Measurements from ENCODE around the gene ICAM4.

ICAM4 gene

DNA sequence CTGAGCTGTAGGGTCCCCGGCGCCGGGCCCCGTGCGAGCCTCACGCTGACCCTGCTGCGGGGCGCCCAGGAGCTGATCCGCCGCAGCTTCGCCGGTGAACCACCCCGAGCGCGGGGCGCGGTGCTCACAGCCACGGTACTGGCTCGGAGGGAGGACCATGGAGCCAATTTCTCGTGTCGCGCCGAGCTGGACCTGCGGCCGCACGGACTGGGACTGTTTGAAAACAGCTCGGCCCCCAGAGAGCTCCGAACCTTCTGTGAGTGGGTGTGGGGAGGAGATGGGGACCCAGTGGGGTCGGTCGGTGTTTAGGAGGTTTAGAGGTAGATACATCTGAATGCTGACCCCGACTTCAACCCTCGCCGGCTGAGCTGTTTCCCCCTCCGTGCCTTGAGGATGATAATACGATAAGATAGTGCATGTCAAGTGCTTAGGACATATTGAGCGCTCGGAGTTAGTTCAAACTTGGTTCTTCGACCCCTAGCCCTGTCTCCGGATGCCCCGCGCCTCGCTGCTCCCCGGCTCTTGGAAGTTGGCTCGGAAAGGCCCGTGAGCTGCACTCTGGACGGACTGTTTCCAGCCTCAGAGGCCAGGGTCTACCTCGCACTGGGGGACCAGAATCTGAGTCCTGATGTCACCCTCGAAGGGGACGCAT, 4.9 kb downstream of the ICAM4 start:
- DNase-seq (ENCODE audit: low spot score), result no peak

DNA sequence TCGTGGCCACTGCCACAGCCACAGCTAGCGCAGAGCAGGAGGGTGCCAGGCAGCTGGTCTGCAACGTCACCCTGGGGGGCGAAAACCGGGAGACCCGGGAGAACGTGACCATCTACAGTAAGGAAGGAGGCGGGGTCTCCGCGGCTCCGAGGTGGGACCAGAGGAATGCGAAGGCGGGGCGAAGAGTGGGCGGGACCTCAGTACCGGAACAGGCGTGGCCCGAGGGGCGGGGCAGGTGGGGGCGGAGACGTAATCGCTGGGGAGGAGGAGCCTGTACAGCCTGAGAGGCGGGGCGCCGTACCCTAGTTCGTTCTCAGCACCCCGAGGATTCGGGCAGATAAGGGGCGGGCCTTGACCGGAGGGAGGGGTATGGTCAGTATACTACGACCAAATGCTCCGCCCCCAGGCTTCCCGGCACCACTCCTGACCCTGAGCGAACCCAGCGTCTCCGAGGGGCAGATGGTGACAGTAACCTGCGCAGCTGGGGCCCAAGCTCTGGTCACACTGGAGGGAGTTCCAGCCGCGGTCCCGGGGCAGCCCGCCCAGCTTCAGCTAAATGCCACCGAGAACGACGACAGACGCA, 5.5 kb downstream of the ICAM4 start:
- peak; percentile 74 for DNase-seq (ENCODE audit: low spot score)

DNA sequence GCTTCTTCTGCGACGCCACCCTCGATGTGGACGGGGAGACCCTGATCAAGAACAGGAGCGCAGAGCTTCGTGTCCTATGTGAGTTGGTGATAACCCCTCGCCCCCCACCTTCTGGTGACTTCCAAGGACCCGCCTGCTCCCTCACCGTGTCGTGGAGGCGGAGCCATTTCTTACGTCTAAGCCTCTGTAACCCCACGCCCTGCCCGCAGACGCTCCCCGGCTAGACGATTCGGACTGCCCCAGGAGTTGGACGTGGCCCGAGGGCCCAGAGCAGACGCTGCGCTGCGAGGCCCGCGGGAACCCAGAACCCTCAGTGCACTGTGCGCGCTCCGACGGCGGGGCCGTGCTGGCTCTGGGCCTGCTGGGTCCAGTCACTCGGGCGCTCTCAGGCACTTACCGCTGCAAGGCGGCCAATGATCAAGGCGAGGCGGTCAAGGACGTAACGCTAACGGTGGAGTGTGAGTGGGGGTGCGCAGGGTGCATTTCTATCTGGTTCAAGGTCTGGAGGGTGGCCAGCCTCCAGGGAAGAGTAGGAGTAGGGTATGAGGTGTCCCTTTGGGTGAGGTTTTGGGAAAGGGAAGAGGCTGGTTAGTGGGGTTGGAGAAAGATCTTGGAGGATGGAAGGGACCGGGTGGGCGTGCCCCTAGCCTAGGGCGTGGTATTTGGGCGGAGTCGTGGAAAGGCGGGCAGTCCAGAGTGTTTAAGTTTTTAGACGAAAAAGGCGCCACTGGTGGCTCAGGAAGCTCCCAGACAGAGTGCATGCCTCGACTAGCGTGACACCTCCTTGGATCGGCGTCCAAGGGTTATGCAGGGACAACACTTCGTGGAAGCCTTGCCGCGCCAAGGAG, 6.3 kb downstream of the ICAM4 start:
- no peak for DNase-seq (ENCODE audit: low spot score)

DNA sequence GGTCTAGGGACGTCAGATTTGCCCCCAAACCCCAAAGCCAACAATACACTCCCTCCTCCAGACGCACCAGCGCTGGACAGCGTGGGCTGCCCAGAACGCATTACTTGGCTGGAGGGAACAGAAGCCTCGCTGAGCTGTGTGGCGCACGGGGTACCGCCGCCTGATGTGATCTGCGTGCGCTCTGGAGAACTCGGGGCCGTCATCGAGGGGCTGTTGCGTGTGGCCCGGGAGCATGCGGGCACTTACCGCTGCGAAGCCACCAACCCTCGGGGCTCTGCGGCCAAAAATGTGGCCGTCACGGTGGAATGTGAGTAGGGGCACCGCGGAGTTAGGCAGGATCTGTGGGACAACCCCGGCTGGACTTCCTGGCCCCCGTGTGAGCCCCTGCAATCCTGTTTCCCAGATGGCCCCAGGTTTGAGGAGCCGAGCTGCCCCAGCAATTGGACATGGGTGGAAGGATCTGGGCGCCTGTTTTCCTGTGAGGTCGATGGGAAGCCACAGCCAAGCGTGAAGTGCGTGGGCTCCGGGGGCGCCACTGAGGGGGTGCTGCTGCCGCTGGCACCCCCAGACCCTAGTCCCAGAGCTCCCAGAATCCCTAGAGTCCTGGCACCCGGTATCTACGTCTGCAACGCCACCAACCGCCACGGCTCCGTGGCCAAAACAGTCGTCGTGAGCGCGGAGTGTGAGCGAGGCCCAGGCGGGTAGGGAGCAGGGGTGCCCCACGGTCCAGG, 7.0 kb downstream of the ICAM4 start:
- DNase-seq (ENCODE audit: low spot score), result no peak

DNA sequence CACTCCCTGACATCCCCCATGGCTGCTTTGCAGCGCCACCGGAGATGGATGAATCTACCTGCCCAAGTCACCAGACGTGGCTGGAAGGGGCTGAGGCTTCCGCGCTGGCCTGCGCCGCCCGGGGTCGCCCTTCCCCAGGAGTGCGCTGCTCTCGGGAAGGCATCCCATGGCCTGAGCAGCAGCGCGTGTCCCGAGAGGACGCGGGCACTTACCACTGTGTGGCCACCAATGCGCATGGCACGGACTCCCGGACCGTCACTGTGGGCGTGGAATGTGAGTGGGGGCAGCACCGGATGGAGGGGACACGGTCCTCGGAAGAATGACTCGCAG, 7.6 kb downstream of the ICAM4 start:
- no peak for DNase-seq (ENCODE audit: low spot score)

DNA sequence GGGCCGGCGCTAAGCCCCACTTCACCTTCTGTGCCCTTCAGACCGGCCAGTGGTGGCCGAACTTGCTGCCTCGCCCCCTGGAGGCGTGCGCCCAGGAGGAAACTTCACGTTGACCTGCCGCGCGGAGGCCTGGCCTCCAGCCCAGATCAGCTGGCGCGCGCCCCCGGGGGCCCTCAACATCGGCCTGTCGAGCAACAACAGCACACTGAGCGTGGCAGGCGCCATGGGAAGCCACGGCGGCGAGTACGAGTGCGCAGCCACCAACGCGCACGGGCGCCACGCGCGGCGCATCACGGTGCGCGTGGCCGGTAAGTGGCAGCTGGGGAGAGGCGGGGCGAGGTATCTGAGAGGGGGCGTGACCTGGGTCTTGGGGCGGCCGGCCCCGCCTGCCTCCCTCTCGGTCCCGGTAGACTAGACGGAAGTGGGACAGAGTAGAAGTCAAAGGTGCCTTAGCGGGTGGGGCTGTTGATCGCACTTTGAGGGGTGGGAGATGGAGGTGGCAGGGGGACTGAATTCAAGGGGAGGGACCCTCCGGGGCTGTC, 8.6 kb downstream of the ICAM4 start:
- DNase-seq (ENCODE audit: low spot score), result no peak

DNA sequence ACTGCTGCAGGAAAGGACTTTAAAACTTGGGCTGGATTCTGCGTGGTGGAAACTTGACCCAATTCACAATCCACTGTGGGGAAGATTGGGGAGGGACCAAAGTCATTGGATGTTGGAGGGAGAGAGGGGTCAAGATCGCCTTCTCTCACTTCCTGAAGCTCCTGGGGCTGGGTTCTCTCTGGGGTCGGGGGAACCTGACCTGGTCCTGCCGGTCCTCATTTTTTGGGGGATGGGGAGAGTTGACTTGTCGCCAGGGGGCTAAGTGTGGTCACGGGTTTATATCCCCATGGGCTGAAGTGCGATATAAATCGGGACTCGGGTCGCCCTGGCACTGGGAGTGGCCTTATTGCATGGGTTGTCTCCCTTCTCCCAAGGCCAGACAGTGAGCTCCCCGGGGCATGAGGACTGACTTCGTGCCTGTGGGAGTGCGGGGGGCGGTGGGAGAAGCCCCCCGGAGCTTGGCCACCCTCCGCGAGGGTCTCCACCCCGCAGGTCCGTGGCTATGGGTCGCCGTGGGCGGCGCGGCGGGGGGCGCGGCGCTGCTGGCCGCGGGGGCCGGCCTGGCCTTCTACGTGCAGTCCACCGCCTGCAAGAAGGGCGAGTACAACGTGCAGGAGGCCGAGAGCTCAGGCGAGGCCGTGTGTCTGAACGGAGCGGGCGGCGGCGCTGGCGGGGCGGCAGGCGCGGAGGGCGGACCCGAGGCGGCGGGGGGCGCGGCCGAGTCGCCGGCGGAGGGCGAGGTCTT, 9.3 kb downstream of the ICAM4 start:
- no peak for DNase-seq (ENCODE audit: low spot score)

DNA sequence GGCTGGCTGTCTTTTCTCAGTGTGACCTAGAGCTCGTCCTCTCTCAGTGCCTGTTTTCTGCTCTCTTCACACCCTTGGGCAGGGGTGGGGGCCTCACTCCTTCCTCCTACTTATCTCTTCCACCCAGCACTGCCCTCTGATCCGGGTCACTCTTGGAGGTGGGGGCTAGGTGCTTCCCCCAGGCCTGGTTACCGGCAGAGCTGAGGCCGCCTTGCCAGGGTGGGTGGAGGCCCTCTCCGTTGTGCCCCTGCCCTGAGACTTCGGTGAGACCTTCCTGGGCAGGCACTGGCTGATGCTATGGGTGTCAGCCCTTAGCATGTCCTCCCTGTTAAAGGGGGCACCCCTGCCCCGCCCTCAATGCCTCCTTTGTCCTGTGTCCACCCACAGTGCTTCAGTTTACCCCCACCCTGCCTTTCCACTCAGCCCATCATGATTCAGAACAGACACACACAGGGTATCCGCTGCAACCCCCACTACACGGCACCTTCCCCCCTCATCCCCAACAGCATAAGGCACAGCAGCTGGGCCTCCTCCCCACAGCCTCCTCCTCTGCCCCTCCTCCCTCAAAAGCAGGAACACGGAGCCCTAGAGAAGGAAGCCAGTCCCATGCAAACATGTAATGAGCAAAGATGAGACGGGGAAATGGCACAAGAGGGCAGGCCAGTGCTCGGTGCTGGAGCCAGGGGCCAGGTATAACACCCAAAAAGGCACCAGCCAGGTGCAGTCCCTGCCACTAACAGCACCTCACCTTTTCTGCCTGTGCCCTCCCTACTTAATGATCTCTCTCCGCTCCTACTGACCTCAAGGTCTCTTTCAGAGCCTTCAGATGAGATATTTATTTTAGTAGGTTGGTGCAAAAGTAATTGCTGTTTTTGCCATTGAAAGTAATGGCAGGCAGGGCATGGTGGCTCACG, 13.0 kb downstream of the ICAM4 start:
- DNase-seq (ENCODE audit: low spot score), result no peak

DNA sequence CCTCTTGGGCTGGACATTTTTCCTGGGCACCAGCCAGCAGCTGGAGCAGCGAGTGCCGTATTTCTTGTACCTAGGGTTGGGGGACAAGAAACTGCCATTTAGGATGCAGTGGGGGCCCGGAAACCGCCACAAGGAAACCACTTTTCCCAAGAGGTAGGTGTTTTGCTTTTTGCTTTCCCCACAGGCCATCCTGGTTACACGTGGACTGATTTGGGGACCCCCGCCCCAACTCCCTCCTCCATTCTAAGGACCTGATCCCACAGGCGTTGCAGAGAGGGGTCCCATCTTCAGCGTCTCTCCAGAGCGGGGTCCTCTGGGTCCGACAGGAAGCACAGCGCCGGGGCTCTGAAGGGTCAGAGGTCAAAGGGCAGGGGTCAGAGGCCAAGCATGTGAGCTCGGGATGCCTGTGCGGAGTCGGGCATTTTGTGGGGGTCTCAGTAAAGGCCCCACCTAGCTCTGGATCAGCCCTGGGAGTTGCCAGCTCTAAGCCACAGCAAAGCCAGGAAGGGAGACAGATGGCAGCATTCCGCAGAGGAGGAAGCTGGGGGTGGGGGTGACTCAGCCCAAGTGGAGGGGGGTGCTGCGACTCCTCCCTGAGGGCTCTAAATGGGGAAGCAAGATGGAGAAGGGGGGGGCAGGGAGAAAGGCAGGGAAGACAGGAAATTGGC, 18.5 kb downstream of the ICAM4 start:
- DNase-seq (ENCODE audit: low spot score), result no peak

DNA sequence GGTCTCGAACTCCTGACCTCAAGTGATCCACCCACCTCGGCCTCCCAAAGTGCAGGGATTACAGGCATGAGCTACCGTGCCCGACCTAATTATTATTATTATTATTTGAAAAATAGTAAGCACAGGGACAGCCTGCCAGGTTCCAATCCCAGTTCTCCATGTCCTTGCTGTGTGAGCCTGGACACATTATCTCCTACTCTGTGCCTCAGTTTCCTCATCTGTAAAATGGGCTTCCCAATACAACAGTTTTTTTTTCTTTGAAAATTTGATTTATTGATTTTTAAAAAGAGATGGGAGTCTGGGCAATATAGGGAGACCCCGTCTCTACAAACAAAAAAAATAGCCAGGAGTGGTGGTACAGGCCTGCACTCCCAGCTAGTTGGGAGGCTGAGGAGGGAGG, 19.6 kb downstream of the ICAM4 start:
- DNase-seq (ENCODE audit: low spot score), result no peak

DNA sequence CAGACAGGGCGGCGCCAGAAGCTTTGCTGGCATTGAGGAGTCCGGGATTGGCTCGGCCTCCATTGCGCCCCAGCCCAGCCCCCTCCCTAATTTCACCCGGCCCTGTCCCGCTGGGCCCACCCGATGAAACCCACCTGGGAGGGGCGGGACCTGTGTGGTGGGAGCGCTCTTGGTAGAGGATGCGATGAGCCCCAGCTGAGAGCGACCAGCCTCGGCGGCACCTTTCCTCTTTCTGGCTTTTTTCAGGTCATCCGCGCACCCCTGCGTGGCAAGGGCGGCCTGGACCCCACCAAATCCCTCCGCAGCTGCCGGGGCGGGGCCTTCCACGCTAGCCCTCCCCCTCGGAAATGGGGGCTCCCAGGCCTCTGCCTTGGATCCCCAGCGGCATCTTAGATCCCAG, 22.7 kb downstream of the ICAM4 start, which contains the start of gene ZGLP1:
TSS of gene ZGLP1 (minus strand) at position 393 of the 400 bp plus-strand sequence.
- DNase-seq (ENCODE audit: low spot score), result no peak

DNA sequence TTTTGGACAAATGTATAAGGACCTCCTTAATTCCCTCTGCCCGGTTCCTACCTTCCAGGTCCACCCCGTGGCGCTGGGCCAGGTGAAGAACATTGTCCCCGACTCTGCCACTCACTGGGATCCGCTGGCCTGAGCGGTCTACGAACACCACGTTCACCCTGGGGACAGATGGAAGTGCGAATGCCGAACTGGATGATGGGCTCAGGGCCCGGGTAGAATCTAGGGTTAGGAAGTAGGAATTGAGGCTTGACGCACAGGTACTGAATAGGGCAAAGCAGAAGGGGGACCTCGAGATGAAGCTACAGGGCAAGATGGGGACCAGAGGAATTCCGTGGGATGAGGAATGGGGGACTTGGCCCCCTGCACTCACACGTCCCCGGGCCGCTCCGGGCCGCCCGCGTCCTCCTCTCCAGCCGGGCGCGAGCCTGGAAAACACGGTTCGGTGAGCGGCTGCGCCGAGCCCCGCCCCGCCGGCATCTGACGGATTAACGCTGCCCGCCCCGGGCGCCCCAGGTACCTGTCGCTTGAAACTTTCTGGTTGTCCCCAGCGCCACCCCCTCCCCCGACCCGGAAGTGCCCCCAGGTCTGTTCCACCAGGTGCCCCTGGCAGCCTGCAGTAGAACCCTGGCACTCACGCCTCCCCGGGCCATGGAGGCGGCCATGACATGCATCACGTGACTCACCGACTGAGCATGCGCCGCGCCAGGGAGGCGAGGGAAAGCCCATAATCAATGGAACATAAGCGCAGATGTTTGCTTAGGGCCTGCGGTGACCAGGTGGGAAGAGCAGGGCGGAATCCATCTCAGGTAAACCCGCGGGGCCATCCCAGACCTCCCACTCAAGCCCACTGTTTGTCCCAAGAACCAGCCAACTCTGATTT, 28.8 kb downstream of the ICAM4 start, which contains the start of gene FDX2:
TSS of gene FDX2 (minus strand) at position 681 of the 880 bp plus-strand sequence. CDS start at position 662, 19 bp downstream.
- DNase-seq (ENCODE audit: low spot score), result peak; percentile 89

DNA sequence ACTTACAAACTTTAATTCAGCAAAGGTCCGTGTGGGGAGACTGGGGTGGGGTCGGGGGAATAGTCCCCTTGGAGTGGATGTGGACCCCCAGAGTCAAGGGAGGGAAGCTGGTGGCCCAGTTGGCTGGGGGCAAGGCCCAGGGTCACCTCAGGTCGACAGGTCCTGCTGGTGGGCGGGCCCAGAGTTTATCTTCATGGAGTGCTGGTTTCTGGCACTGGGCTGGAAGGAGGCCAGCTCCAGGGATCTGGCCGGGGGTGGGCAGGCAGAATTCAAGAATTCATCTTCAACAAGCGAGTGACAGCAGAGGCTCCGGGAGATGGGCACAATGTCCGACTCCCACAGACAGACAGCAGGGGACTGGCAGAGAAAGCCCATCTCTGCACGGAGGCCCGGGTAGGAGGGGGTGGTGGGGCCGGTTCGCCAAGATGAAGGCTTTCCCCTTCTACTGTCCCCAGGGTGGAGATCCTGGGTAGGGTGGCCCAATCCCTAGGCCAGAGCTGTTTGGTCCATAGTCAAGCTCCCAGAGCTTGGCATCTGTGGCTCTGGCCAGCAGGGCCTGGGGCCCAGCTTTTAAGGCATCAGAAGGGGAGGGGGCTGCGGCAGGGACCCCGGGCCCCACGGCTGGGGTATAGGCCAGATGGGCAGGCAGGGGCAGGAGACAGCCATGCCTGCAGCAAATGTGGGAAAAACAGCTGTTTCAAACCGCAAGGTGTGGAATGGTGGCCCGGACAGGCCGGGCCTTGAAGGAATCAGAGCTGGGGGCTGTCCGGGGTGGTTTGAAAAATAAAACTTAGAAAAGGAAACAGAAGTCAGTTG, 29.7 kb downstream of the ICAM4 start:
- no peak for DNase-seq (ENCODE audit: low spot score)

DNA sequence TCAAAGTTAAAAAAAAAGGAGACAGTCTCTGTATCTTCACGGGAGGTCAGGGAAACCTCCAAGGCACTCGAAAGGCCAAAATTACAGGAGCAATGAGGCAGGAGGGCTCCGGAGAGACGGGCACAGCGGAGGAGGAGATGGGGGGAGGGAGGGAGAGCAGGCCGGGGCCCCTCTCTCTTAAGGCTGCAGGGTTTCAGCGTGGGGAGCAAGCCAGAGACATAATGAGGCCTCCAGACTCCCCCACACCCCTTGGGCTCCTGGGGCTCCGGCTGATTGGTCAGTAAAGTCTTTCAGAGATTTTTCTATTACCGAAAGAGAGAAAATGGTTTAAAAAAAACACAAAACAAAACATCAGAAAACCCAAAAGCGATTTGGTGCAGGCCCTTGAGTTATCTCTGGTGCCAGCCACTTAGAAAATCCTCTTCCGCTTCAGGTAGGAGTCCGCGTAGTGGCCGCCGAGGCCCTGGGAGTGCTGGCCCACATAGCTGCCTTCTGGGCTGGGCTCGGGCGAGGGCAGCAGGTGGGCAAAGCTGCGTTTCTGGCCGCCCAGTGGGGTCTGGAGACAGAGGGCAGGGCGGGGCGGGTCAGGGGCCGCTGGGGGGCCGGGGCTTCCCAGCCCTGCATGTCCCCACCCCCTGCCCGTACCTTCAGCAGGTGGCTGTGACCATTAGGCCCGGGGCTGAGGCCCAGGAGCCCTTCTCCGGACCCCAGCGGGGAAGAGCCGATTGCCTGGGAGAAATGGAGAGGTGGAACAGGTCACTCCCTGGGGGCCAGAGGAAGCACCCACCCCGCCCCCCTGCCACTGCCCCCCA, 30.5 kb downstream of the ICAM4 start:
- no peak for DNase-seq (ENCODE audit: low spot score)

DNA sequence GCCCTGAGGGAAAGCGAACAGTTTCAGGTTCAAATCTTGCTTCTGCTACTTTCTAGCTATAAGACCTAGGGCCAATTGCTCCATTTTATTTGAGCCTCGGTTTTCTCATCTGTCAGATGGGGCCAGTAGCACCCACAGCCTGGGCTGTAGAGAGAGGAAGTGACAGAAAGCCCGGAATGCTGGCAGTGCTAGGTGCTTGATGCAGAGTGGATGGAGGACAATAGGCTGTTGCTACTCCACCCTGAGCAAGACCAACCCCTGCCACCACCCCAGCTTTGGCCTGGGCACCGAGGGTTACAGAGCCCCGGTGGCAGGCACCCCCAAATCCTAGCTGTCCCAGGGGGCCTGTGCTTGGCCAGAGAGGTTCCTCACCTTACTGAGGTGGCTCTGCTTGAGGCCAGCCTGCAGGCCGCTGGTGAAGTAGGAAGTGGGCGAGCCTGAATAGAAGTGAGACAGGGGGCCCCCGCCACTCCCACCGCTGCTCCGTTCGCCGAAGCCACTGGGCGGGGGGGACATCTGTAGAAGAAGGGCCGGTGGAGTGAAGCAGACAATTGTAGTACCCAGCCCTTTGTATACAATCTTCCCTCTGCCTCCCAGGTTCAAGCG, 31.2 kb downstream of the ICAM4 start:
- no peak for DNase-seq (ENCODE audit: low spot score)

DNA sequence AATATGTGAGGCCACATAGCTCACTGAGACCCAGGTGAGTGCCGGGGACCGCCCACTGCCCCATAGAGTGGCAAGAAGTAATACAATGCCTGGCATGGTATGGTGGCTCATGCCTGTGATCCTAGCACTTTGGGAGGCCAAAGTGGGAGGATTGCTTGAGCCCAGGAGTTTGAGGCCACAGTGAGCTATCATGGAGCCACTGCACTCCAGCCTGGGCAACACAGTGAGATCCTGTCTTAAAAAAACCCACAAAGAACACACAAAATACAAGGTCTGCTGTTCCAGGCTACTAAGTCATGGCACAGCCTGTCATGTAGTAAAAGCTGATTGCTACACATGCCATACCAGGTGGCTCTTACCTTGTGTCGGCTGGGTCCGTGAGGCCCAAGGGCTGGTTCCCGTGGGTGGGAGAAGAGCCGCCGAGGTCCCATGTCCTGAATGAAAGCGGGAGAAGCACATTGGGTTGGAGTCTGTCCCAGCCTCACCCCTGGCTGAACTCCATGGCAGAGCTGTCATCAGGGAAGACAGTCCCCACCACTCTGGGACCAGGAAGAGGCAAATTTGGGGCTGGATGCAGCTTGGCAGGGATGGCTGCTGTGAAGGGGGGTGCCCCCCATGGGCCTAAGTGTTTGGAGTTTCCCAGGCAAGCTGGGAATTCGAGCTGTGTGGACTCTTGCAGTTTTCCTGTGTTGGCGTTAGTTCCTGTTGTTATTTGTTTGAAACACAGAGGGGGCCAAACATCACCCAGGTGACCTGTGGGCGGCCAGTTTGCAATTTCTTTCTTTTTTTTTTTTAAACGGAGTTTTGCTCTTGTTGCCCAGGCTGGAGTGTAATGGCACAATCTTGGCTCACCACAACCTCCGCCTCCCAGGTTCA, 32.3 kb downstream of the ICAM4 start:
- DNase-seq (ENCODE audit: low spot score), result no peak

All from SW480 (cell line).